SK-N-SH treated with all-trans-retinoic acid at 6 μM for 48 hours (cell line): ENCODE results near the gene KCNMA1.

Experiments
- CSDC2 ChIP-seq: fragments of 250-450 bp; sonication (Bioruptor Pico); IDR thresholded peaks from 2 replicates; pipeline ENCODE4 v1.5.0; 2020; ENCODE audit warnings: mild to moderate bottlenecking, moderate library complexity
- TCF4 ChIP-seq: fragments of 250-450 bp; sonication (Bioruptor Pico); IDR thresholded peaks from 2 replicates; pipeline ENCODE4 v1.8.0; 2021; ENCODE audit warnings: mild to moderate bottlenecking, moderate library complexity, borderline replicate concordance
- TOX ChIP-seq: fragments of 250-450 bp; sonication (Bioruptor Pico); IDR thresholded peaks from 2 replicates; pipeline ENCODE4 v1.8.0; 2021; ENCODE audit warnings: mild to moderate bottlenecking, moderate library complexity, borderline replicate concordance
- ZNF70 ChIP-seq: fragments of 450-650 bp; formaldehyde crosslinking; IDR thresholded peaks from 2 replicates; pipeline ENCODE4 v1.5.0; 2020; ENCODE audit warnings: mild to moderate bottlenecking, moderate library complexity
- TF ChIP-seq, protein P1 (sequence below): fragments of 250-450 bp; sonication (Bioruptor Pico); IDR thresholded peaks from 2 replicates; pipeline ENCODE4 v1.8.0; 2020; ENCODE audit warnings: mild to moderate bottlenecking, moderate library complexity, borderline replicate concordance
- TF ChIP-seq, protein P2 (sequence below): fragments of 250-450 bp; sonication (Bioruptor Pico); IDR thresholded peaks from 2 replicates; pipeline ENCODE4 v1.5.1; 2020; ENCODE audit warnings: low read depth, mild to moderate bottlenecking, moderate library complexity

DNA sequence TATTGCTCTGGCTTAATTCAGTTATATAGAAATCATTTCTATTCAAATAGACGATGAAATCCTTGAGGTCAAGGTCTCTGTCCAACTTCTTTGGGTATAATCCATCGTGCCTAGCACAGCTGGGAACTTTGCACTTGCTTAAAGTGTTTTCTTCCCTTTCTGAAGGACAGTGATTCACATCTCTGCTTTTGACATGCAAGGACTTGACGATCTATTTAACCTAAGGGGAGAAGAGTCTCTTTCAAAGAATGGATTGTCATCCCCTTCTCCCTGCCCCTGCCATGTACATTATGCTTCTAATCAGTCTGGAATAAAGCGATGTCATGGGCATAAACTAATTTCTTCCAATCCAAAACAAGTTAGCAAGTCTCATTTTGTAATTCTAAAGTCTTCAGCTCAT, 488.6 kb downstream of the KCNMA1 start:
- TF ChIP-seq ZNF70 (CRISPR knock-in tag) (no peak), TCF4 (CRISPR knock-in tag) (no peak), CSDC2 (CRISPR knock-in tag) (no peak), TOX (no peak)
- TF ChIP-seq, protein P1, sequence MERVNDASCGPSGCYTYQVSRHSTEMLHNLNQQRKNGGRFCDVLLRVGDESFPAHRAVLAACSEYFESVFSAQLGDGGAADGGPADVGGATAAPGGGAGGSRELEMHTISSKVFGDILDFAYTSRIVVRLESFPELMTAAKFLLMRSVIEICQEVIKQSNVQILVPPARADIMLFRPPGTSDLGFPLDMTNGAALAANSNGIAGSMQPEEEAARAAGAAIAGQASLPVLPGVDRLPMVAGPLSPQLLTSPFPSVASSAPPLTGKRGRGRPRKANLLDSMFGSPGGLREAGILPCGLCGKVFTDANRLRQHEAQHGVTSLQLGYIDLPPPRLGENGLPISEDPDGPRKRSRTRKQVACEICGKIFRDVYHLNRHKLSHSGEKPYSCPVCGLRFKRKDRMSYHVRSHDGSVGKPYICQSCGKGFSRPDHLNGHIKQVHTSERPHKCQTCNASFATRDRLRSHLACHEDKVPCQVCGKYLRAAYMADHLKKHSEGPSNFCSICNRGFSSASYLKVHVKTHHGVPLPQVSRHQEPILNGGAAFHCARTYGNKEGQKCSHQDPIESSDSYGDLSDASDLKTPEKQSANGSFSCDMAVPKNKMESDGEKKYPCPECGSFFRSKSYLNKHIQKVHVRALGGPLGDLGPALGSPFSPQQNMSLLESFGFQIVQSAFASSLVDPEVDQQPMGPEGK: no peak
- TF ChIP-seq, protein P2, sequence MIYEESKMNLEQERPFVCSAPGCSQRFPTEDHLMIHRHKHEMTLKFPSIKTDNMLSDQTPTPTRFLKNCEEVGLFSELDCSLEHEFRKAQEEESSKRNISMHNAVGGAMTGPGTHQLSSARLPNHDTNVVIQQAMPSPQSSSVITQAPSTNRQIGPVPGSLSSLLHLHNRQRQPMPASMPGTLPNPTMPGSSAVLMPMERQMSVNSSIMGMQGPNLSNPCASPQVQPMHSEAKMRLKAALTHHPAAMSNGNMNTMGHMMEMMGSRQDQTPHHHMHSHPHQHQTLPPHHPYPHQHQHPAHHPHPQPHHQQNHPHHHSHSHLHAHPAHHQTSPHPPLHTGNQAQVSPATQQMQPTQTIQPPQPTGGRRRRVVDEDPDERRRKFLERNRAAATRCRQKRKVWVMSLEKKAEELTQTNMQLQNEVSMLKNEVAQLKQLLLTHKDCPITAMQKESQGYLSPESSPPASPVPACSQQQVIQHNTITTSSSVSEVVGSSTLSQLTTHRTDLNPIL: no peak
